HFF-Myc (cell line): ENCODE results near the gene DGKQ.

Experiments used
- DNase-seq: peaks from one replicate; pipeline ENCODE4 v3.0.0-alpha.2; 2011; ENCODE audit warnings: low read depth; ENCODE audit errors: extremely low read depth
- H3K4me3 ChIP-seq: replicated peaks from 2 replicates; pipeline ENCODE4 v1.5.1; 2011; ENCODE audit warnings: low read depth, mild to moderate bottlenecking, control low read depth, low read length
- TF ChIP-seq, protein P1 (sequence below): IDR thresholded peaks from 2 replicates; pipeline ENCODE4 v1.5.1; 2012; ENCODE audit warnings: mild to moderate bottlenecking, low read depth, low read length, control low read depth; ENCODE audit errors: missing control alignments

Gene DGKQ

DNA sequence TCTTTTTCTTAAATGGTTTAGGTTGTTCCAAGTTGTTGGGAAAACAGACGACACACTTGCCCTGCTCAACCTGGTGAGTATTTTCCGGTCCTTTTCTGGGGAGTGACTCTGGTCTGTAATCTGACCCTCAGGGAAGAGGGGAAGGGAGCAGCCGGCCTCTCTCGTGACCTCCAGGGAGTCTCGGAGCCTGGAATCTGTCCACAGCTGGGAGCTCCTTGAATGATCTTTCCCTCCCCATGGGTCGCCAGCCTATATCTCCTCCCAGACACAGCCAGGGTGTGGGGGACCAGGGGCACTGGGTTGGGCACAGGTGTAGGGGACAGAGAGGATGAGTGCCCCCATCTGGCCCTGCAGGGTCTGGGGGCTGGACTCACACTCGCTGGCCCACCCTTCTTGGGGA, 22.2 kb downstream of the DGKQ start:
- TF ChIP-seq, protein P1, sequence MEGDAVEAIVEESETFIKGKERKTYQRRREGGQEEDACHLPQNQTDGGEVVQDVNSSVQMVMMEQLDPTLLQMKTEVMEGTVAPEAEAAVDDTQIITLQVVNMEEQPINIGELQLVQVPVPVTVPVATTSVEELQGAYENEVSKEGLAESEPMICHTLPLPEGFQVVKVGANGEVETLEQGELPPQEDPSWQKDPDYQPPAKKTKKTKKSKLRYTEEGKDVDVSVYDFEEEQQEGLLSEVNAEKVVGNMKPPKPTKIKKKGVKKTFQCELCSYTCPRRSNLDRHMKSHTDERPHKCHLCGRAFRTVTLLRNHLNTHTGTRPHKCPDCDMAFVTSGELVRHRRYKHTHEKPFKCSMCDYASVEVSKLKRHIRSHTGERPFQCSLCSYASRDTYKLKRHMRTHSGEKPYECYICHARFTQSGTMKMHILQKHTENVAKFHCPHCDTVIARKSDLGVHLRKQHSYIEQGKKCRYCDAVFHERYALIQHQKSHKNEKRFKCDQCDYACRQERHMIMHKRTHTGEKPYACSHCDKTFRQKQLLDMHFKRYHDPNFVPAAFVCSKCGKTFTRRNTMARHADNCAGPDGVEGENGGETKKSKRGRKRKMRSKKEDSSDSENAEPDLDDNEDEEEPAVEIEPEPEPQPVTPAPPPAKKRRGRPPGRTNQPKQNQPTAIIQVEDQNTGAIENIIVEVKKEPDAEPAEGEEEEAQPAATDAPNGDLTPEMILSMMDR = no peak
- H3K4me3 ChIP-seq = no peak overlapping the region
- no peak for DNase-seq

DNA sequence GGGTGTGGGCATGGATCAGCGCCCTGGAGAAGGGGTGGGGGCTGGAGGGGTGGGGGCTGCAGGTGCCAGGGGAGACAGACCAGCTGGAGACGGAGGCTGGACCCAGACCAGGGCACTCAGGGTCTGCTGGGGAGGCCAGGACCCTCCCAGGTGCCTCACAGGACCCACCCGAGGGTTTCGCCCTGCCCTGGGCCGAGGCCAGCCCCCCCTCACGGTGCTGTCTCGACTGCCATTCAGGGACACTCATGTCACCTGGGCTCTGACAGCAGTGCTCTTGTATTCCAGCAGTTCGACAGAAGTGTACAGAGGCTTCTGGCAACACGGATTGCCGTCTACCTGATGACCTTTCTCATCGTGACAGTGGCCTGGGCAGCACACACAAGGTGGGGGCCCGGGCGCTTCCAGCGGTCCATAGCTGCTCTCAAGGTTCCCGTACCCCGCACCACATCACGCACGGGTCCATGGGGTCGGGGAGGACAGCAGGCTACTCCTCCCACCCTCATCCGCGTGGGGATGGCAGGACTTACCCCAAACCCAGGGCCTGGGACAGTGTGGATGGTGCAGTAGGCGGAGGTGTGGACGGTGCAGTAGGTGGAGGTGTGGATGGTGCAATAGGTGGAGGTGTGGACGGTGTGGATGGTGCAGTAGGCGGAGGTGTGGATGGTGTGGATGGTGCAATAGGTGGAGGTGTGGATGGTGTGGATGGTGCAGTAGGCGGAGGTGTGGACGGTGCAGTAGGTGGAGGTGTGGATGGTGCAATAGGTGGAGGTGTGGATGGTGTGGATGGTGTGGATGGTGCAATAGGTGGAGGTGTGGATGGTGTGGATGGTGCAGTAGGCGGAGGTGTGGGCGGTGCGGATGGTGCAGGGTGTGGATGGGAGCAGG, 23.0 kb downstream of the DGKQ start:
- H3K4me3 ChIP-seq = no peak overlapping the region
- TF ChIP-seq, protein P1 = no peak
- no peak for DNase-seq

DNA sequence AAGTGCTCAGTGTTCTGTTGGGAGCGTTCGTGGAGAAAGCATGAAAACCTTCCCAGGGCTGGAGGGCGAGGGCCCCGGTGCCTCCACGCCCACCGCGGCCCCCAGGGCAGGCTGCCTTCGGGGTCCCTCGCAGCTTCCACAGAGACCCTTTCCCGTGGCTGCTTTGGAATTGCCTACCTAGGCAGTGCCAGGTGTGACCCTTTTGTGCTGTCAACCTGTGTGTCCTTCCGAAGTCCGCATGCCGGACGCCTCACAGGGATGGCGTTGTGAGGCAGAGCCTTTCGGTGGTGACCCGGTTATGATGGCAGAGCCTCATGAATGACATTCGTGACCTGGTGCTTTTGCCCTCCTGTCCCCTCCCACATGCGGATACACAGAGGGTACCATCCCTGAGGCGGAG, 23.7 kb downstream of the DGKQ start:
- DNase-seq = no peak
- H3K4me3 ChIP-seq = no peak overlapping the region
- TF ChIP-seq, protein P1 = no peak

DNA sequence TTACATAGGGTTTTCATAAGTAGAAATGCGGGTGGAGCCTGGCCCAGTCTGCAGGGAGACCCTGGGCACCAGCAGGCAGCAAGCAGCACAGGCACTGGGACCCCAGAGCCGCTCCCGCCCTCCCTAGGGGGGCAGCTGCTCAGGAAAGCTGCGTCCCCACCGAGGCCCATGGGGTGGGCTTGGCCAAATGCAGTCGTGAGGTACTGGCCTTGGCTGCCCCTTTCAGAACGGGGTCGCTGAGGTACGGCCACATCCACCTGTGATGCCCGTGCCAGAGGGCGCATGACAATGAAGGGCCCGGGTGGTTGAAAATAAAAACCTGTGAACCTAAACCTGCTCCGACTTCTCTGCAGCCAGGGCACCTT, 24.5 kb downstream of the DGKQ start:
- TF ChIP-seq, protein P1 = no peak
- H3K4me3 ChIP-seq = no peak overlapping the region
- DNase-seq = no peak

DNA sequence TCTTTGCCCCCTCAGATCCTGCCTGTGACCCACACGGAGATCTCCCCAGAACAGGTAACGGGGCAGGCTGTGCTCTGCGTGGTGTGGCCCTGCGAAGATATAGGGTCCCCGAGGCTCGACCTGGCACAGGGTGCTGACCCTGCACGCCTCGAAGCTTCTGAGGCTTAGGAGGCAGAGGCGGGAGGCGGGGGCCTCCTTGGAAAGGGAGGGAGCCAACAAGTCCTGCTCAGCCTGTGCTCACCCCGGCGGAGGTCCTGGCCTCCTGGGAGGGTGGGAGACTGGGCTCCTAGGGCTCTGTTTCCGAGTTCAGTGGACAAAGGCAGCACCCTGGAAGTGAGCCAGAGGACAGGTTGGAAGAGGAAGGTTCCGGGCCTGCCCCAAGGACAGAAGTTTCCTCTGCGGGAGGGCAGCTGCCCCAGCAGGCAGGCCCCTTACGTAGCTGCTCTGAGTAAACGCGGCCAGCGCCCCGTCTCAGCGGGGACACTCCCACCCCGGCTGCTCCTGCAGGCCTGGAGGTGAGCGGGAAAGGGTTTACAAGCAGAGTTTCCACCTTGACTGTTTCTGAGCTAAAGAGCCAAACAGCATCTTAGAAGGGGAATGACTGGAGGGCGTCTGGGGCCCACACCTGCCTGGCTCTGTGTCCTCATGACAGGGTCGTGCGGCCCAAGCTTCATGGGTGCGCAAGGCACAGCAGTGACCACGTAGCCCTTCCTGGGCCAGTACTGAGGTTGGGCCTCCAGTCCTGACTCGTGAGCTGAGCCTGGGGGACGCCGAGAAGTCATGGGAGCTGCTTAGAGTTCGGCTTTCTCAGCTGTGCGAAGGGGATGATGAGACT, 25.1 kb downstream of the DGKQ start:
- TF ChIP-seq, protein P1 = no peak
- H3K4me3 ChIP-seq = no peak overlapping the region
- no peak for DNase-seq

DNA sequence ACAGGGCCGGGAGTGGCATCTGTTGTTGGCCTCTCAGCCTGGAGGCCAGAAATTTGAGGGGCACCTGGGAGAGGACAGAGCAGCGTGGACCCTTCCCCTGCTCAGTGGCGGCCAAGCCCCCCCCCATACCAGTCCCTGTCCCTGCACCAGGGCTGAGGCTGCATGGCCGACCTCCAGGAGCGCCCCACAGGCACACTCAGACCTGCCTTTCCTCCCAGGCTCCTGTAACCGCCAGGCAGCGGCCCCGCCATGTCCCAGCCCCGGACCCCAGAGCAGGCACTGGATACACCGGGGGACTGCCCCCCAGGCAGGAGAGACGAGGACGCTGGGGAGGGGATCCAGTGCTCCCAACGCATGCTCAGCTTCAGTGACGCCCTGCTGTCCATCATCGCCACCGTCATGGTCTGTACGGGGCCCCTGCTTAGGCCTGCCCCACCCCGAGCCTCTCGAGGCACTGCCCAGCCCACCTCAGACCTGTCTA, 25.8 kb downstream of the DGKQ start:
- TF ChIP-seq, protein P1 = no peak
- DNase-seq = no peak
- no peak overlapping the region for H3K4me3 ChIP-seq
